Esophagus muscularis mucosa (tissue), 2 donors: ENCODE results near the gene CRYBA1.

Experiments
- POLR2A ChIP-seq: fragments of 450-650 bp; IDR thresholded peaks from one replicate; pipeline ENCODE4 v1.6.1; 2017; ENCODE audit warnings: antibody characterized with exemption, moderate library complexity, mild to moderate bottlenecking, low read depth
- POLR2AphosphoS5 ChIP-seq, 2 donors: sonication (generic); formaldehyde crosslinking; IDR thresholded peaks; one replicate each; pipeline ENCODE4 v1.6.1; 2017; ENCODE audit warnings: antibody characterized with exemption in 2 of 2

- TF ChIP-seq POLR2AphosphoS5 (IDR thresholded peaks at IDR 0.05) (peak; percentile 31 to 32), POLR2A (no peak)
Measured at GRCh38 chr17:29292071-29292991, 45.7 kb downstream of the CRYBA1 start.
